NCI-H1105 treated with DMSO at 0.1 percent for 48 hours (cell line): ENCODE results near the gene ZNF530.
A peak's percentile ranks its signal among the peaks of the same experiment; 100 is the strongest.

Experiments
- DNase-seq: peaks from one replicate; lab custom pipeline; 2025; lab: John Stamatoyannopoulos, UW

ZNF530 gene

DNA sequence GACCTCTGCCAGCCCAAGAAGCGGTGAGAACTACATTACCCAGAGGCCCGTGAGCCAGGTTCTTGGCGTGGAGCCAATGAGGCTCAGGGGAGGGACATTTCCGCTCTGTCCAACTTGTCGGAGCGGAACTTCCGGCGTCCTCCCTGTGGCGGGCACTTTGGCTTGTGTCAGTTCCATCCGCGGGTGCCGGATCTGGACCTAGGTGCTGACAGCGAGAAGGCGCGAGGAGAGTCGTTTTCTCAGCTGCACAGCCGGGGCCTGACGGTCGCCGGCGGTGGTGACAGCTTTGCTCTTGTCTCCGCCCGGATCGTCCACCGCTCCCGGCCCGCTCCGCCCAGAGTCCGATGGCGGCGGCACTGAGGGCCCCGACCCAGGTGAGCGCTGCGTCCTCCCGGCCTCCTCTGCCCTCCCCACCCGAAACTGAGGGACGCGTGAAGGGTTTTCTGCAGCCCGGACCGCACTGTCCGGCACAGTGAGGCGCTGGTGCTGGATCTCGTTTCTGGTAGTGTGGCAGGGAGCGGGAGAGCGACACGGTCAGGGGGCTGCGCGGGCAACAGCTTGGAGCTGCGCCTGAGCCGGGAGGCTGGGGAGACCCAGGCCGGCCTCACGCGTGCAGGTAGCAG is at the start of gene ZNF530:
Gene ZNF530, plus strand, starts transcription at position 125 of the 623 bp plus-strand sequence. CDS start 4,461 bp downstream, outside the sequence.
- DNase-seq, result peak; percentile 93

DNA sequence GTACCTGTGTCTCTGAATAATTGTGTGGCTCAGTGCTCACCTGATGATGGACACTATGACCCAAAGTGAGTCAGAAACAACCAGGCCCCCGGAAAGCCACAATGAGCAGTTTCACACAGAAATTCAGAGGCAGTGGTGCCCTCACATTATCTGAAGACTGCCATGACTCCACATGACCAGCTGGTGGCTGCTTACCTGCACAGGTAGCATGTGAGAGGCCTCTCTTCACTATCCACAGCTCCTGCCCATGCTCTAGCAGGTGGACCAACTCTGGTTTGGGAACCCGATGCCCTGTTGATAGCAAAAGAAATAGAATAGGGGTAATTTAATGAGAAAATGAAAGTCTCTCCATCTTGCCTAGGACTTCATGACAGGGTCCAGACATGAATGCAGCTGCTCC is 47.3 kb upstream of the ZNF530 start:
- no peak for DNase-seq

DNA sequence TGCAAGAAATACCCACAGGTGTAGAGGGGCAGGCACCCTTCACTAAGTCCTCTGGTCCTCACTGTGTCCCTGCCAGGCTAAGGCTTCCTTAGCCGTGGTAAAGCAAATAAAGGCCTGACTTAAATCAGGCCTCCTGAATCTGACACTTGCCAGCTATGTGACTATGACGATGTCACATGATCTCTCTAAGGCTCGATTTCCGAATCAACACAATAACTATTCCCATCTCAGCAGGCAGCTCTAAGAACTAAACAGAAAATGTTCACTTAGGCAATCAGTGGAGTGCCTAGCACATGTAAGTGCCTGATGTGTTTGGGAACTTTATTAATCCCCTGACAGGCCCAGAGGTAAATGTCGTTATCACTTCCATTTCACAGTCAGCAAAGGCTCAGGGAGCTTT is 42.0 kb upstream of the ZNF530 start:
- no peak for DNase-seq

DNA sequence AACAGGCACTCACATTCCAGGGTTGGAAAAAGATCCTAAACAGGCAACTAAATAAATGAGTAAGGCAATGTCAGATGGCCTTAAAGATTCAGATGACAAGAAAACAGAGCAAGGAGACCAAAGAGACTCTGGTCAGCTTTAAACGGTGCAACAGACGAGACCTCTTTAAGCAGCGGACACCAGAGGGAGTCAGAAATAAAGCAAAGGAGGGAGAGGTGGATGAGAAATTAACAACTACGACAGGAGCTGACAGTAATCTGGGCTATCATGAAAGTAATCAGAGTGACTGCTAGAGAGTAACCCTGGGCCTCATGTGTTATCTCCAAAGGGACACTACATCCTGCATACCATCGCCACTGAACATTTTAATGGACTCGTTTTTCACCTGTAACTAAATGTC is 41.2 kb upstream of the ZNF530 start:
- DNase-seq, result no peak

DNA sequence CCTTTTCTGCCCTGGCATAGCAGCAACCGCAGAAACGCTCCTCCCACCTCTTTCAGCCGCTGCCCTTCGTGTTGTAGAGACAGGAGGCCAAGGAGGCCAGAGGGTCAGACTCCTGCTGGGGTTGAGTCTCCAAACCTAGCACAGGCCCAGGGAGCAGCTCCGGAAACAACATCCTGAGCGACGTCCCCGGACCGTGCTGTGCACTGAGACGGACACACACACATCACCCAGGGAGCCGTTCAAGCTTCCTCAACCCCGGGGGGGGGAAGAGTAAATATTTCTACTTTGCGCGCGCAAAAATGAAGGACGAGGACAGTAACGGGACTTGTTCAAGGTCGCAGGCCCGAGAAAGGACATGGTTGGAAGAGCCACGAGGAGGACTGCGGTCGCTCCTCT is 40.7 kb upstream of the ZNF530 start:
- DNase-seq, result no peak

DNA sequence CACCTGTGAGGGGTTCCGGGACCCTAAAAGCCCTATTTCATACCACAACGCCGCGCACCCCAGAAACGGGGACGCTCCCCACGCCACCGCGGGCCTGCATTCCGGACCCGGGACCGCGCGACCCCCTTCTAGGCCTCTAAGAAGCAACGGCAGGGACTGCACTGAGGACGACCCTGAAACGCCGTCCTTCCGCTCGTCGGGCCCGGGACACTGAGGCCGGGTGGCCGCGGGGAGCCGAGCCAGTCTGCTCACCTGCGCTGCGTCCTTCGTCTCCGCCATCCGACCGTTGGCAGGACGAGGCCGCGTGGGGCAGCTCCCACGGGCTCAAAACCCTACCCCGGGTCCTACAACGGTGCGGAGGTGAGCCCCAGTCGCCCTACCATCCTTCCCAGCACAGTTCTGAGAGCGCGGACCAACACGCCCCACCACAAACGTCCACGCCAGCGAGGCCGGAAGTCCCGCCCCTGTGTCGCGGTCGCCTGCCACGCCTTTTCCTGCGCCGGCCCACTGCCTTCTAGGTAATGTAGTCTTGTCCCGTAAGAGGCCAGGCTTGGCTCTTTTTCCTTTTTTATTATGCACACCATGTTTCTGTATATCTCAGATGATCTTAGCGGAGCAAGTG is 40.2 kb upstream of the ZNF530 start, which contains the start of gene ZNF550:
Gene ZNF550, minus strand, starts transcription at position 460 of the 622 bp plus-strand sequence. Its CDS starts 181 bp downstream, at position 279.
- DNase-seq, result peak; percentile 85

DNA sequence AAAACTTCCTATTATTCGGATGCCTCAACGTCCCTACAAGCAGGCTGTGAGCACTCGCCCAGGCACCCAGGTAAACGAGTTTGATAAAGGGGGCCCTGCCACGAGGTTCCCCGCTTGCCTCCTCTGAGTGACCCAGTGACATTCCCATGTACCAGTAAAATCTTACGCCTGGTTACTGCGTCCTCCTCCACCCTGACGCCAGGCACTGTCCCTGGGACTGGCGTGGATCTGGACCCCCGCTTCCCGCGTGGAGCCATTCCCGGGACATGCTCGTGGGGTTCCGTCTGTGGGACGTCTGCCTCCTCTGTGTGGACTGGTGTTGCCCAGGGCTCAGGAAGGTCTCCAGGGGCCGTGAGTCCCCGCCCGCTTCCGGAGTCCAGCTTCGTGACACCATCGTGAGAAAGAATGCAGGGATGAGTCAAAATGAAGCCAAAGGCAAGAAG is 39.6 kb upstream of the ZNF530 start:
- DNase-seq, result no peak

DNA sequence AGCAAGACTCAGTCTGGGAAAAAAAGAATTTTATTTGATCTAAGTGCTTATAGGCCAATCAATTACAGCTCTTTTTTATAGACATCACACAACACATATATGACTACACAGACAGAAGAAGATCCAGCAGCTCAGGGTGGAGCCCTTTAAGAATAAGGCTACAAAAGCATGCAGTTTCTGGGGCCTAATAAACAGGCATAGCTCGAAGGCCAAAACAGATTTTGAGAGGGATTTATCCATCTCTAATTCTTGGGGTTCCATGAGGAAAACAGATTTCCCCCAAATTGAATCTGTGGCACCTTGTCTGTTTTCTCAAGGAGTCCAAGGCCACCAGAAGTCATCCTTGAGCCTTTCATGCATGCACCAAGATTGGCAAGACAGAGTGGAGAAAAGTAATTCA is 36.1 kb upstream of the ZNF530 start:
- no peak for DNase-seq

DNA sequence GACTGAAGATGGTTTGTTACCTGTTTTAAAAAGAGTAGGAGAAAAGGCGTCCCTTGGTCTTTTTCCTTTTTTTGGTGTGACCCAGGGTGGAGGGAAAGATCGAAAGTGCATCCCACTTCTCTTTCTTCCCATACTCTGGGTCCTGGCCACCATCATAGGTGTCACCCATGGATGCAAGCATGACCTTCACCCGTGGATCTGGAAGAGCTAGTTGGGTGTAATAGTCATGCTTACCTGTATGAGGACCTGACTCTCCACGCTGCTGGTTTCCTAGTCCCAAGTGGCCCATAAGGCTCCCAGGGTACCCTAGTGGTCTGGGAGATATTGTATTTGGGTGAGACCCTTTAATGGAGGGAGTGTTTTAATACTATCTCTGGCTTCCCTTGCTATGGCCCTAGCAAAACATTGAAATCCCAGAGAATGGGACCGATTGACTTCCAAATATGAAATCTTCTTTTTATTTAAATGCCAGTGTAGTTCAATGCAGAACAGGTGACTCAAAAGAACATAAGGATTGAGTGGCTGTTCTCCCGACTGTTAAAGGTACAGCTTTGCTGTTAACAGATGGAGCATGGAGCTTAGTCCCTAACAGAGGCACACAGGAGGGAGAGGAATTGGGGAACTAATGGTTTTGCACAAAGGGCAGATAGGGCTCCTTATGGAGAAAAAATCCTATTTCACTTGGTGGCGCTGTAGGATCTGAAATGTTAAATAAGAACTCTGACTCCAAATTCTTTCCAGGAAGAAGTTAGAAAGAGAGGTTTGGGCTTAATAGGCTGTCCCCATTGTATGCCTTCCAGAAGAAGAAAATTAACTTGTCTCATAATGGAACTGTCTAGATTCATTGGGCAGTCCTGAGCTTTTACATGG is 33.1 kb upstream of the ZNF530 start:
- peak; percentile 7 for DNase-seq

DNA sequence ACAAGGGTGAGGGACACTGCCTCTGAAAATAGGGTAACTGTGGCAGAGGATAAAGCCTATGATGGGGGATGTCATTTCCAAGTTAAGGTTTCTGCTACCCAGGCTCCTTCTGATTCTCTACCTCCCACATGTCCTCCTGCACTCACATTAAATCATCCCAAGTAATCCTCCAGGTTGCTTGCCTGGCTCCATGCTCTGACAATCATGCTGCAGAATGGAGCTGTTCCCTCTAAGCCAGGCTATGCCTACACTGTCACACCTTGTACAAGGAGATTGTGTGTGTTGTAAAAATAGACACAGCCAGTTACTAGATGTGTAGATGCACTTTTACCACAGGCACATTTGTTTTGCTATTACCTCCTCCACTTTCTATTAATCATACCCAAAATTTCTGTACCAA is 29.0 kb upstream of the ZNF530 start:
- DNase-seq, result no peak

DNA sequence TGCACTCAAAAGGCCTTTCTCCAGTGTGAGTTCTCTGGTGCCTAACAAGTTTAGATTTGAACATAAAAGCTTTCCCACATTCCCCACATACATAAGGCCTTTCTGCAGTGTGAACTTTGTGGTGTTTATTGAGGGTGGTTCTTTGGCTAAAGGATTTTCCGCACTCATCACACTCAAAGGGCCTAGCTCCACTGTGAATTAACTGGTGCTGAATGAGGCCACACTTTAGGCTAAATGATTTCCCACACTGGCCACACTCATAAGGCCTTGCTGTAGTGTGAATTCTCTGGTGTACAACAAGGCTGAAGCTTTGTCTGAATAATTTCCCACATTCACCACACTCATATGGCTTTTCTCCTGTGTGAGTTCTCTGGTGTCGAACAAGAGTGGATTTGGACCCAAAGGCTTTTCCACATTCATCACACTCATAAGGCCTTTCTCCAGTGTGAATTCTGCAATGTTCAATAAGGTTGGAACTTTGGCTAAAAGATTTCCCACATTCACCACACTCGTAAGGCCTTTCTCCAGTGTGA is 27.2 kb upstream of the ZNF530 start:
- DNase-seq, result no peak

DNA sequence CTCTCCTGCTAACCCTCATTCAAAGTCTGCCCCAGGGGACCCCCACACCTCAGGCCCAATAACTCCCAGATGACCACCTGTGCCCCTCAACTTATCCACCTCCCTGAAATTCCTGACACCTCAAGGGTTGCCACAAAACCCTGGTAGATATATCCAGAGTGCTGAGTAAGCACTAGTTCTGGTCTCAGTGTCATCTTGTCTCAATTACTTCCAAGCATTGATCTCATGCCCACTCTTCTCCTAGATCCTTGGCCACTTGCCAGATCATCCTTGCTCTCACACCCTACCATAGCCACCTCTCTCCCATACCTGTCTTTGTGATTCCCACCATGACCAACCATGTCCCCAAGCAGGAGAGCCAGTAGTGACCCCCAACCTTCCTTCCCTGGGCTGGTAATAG is 23.0 kb upstream of the ZNF530 start:
- no peak for DNase-seq

DNA sequence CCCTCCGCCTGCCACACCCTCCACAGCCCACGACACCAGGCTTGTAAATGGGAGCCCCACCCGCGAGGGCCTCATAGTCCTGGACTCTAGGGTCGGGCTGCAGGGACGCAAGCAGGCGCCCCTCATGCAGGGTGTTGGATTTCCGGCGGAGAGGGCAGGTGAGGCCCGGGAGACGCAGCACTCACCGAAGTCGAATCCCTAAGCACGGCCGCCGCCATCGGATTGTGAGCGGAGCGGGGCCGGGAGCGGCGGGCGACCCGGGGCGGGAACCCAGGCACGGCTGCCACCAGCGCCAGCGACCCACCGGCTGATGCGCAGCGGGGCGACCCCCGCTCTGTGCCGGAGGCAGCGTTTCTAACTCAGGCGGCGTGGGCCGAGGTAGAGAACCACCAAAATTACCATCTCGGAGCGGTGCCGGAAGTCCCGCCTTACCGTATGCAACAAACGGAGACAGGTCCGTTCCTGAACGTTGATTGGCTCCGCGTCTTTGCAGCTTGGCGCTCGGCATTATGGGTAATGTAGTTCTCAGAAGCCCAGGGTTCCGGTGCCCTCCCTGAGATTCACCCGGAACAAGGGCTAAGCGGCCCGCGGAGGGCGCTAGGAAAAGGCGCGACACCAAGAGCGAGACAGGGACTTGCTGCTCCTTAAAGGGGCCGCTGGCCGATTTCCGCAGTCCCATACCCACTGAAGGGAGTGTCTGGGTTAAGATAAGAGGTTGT is 21.0 kb upstream of the ZNF530 start, which contains the start of gene ZNF416:
Gene ZNF416, minus strand, starts transcription at position 425 of the 719 bp plus-strand sequence. Its CDS starts 207 bp downstream, at position 218.
- peak; percentile 99 for DNase-seq

DNA sequence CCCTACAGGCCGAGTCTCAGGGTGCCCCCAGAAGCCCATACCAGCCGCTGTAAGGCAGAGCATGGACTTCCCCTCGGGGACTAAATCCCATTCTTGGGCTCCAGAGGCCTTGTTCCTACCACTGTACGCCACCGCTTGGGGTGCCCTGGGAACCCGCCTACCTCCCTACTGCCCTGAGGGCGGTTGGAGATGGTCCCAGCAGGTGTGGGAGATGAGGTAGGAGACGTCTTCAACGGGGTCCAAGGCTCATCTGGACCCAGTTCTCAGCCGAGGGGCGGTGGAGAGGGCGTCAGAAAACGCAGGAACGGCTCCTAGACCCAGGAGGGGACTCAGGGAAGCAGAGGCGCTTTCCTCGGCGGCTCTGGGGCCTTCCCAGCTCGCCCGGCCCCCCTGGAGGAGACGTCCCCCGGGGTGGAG is 16.6 kb upstream of the ZNF530 start:
- no peak for DNase-seq

DNA sequence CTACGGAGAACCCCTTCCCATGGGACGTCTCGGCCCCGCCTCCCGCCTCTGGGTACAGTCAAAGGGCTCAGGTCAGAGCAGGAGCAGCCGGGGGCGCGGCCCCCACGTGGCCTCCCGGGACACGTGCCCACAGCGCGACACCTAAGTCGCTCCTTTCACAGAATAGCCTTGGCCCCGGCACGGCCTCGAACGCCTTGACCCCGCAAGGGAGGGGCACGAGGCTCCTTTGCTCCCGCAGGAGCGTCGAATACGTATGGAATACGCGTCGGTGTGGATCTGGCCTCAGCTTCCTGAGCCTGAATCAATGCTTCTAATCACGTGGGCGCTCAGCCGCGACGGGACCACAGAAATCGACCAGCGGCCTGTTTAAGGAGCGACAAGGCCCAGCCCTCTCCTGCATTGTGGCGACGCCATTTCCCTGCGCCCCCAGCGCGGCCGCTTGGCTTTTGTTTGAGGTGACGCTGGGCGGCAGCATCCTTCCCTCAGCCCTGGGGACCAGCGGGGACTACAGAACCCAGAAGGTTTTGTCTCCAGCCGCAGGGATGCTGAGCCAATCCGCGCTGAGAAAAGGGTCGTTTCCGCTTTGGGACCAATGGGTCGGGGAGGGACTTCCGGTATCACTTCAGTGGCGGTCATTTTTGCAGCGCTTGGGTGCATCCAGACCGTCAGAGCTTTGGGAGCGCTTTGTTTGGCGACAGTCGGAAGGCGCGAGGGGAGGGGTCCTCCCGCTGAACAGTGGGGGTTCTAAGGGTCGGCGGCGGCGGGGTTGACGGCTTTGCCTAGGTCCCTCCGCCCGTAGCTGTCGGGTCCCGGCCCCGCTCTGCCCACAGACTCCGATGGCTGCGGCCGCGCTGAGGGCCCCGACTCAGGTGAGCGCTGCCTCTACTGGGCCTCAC is 15.9 kb upstream of the ZNF530 start, which contains the start of gene ZIK1:
Gene ZIK1, plus strand, starts transcription at position 625 of the 896 bp plus-strand sequence. Its CDS starts 212 bp downstream, at position 837.
- DNase-seq, result peak; percentile 84

DNA sequence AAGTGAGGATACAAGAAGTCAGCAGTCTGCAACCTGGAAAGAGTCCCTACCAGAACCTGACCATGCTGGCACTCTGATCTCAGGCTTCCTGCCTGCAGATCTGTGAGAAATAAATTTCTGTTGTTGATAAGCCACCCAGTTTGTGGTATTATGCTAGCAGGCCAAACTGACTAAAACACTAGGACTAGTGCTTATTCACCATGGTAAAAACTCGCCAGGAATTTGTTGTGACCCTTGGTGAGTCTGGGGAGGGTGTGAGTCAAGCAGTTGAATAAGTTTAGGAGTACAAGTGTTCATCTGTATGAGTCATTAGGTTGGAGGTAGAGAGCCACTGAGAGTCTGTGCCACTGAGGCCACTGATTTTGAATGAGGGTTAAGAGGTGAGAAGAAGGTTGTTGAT is 12.2 kb upstream of the ZNF530 start:
- DNase-seq, result no peak

DNA sequence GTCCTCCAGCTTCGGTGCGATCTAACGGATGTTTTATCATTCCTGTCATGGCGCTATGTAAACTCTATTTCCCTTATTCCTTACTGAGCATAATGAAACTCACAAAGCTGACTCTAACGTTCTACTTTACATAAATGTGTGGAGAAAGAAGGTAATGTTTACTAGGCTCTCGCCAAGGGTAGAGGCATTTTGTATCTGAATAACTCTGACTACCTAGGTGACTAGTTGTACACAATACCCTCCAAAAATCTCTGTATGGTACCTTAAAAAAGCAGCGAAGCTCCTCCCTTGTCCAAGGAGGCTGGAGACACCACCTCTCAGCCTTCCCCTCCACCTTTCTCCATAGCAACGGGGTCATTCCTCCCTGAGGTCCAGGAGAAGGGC is 316 bp upstream of the ZNF530 start:
- DNase-seq, result no peak

DNA sequence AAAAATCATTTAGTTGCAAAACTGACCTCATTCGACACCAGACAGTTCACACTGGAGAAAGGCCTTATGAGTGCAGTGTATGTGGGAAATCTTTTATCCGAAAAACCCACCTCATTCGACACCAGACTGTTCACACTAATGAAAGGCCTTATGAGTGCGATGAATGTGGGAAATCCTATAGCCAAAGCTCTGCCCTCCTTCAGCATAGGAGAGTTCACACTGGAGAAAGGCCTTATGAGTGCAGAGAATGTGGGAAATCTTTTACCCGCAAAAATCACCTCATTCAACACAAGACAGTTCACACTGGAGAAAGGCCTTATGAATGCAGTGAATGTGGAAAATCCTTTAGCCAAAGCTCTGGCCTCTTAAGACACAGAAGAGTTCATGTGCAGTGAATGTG is 7.2 kb downstream of the ZNF530 start:
- DNase-seq, result no peak

DNA sequence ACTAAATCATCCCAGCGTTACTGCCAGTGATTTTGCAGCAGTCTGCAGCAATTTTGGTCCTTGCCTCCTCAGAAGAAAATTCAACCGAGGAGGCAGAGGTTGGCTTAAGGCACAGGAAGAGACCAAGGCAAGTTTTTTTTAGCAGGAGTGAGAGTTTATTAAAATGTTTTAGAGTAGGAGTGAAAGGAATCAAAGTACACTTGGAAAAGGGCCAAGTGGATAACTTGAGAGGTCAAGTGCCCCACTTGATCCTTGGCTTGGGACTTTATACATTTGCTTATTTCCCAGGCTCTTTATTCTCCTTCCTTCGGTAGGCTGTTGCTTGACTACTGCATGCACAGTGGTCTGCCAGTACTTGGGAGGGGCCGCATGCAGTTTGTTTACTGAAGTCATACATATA is 11.4 kb downstream of the ZNF530 start:
- DNase-seq, result no peak

DNA sequence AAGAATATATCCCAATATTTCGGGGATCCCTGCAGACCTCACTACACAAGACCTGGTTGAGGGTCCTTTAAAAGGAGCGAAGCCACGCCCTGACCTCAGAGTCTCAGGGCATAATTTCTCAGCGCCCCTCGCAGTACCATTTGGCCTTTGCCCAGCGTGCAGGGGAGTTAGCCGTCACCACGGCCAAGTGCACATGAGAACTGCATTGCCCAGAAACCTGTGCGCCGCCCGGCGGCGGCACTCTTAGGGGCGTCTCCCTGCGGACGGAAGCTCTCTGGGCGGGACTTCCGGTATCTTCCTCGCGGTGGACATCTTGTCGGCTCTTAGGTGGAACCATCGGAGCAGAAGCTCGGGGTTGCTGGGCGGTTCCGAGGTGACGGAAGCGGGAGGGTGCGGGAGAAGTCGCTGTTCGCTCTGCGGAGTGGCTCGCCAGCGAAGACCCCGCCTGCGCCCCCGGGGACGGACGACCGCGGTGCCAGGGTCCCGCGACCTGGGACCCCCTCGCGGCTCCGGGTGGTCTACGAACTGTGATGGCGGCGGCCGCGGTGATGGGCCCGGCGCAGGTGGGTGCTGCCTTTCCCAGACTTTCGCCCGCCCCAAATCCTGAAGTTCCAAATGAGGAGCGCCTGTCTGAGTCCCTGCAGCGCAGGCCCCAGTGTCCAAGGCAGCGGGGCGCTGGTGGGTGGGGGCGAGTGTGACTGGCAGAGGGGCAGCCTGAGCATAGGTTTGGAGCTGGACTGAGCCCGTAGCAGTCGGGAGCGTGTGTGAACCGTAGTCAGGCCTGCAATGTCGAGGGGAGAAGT is 14.5 kb downstream of the ZNF530 start, which contains the start of gene ZNF134:
Gene ZNF134, plus strand, starts transcription at position 302 of the 803 bp plus-strand sequence. CDS start 5,227 bp downstream, outside the sequence.
- DNase-seq, result peak; percentile 94
